Smooth muscle cell (in vitro differentiated cells): ENCODE measurements around the gene ERC2. TPM values are rescaled to one million over a fixed set of nuclear protein-coding genes. Genes with fewer than 3 reads are reported as not detected.

Source experiments
- DNase-seq: peaks from one replicate; lab custom pipeline; 2025; ENCODE audit not compliant: unreplicated experiment; lab: John Stamatoyannopoulos, UW
- H2AFZ ChIP-seq: fragments of 200-600 bp; sonication (generic); 2 replicates; pipeline ENCODE4 v1.6.0; 2016; ENCODE audit warnings: antibody characterized with exemption, low read depth, mild to moderate bottlenecking
- H3F3A ChIP-seq: fragments of 200-600 bp; sonication (generic); 2 replicates; pipeline ENCODE4 v1.6.0; 2017; ENCODE audit warnings: antibody characterized with exemption, low read depth
- H3K27ac ChIP-seq: fragments of 200-600 bp; sonication (generic); 2 replicates; pipeline ENCODE4 v1.5.1; 2016; ENCODE audit warnings: low read depth, mild to moderate bottlenecking
- H3K27me3 ChIP-seq: fragments of 200-600 bp; sonication (generic); 2 replicates; pipeline ENCODE4 v1.6.1; 2016; ENCODE audit warnings: low read depth, mild to moderate bottlenecking
- H3K36me3 ChIP-seq: fragments of 200-600 bp; sonication (generic); 2 replicates; pipeline ENCODE4 v1.5.1; 2016; ENCODE audit warnings: low read depth
- H3K4me1 ChIP-seq: fragments of 200-600 bp; sonication (generic); 2 replicates; pipeline ENCODE4 v1.5.1; 2016; ENCODE audit warnings: low read depth
- H3K4me2 ChIP-seq: fragments of 200-600 bp; sonication (generic); 2 replicates; pipeline ENCODE4 v1.6.0; 2016; ENCODE audit warnings: mild to moderate bottlenecking
- H3K4me3 ChIP-seq: fragments of 200-600 bp; sonication (generic); 2 replicates; pipeline ENCODE4 v1.5.1; 2016; ENCODE audit warnings: mild to moderate bottlenecking
- H3K79me2 ChIP-seq: fragments of 200-600 bp; sonication (generic); 2 replicates; pipeline ENCODE4 v1.6.0; 2016; ENCODE audit warnings: low read depth, mild to moderate bottlenecking
- H3K9ac ChIP-seq: fragments of 200-600 bp; sonication (generic); 2 replicates; pipeline ENCODE4 v1.6.0; 2016; ENCODE audit warnings: low read depth
- H3K9me3 ChIP-seq: fragments of 200-600 bp; sonication (generic); replicated peaks from 2 replicates; pipeline ENCODE4 v1.5.1; 2016; ENCODE audit warnings: low read depth
- H4K20me1 ChIP-seq: fragments of 200-600 bp; sonication (generic); 2 replicates; pipeline ENCODE4 v1.6.0; 2016; ENCODE audit warnings: low read depth
- CTCF ChIP-seq: fragments of 200-600 bp; sonication (generic); IDR thresholded peaks from 2 replicates; pipeline ENCODE4 v1.5.1; 2017; ENCODE audit warnings: borderline replicate concordance, mild to moderate bottlenecking, antibody characterized with exemption; ENCODE audit not compliant: insufficient read depth, poor library complexity, severe bottlenecking
- WGBS: methylation state at CpG from one replicate; pipeline ENCODE4 v1.1.7; 2016; ENCODE audit warnings: low lambda C conversion rate; 5-methylcytosine and 5-hydroxymethylcytosine counted together
- polyA plus RNA-seq: library from polyadenylated mRNA; unstranded; fragments of >200 nt; fragmentation: Nextera tagmentation; extraction: Ambion mirVana; gene quantifications from 2 replicates; pipeline ENCODE4 v1.2.1, GENCODE V29; 2016
- total RNA-seq: library from RNA; depleted of rRNA; stranded (reverse); fragments of >200 nt; gene quantifications from 2 replicates; pipeline ENCODE4 v1.2.3, GENCODE V29; 2014

ERC2 gene
- total and polyA plus RNA-seq, 2 experiments from 2014 or later = 1.1 TPM; not detected in 1

- no peak overlapping the region for H3K4me3 ChIP-seq
- DNase-seq = no peak
- TF ChIP-seq CTCF = no peak
These were observed 833.9 kb downstream of the ERC2 start for GRCh38 chr3:55634345-55634744.

GRCh38 chr3:55633333-55633732, 834.9 kb downstream of the ERC2 start:
- peaks cover 5% of the 10 kb centered on the region for H3F3A ChIP-seq
- TF ChIP-seq CTCF = no peak
- no peaks in the 10 kb centered on the region for H3K27me3 ChIP-seq
- WGBS = 87% methylated on average over 2 of the region's 2 CpGs
- H3K27ac ChIP-seq = no peak overlapping the region
- no peak overlapping the region for H2AFZ ChIP-seq
- H3K79me2 ChIP-seq = no peaks in the 10 kb centered on the region
- no peaks in the 10 kb centered on the region for H3K9me3 ChIP-seq
- DNase-seq = no peak
- no peak overlapping the region for H3K4me2 ChIP-seq
- no peak overlapping the region for H3K9ac ChIP-seq
- no peaks in the 10 kb centered on the region for H4K20me1 ChIP-seq
- no peaks in the 10 kb centered on the region for H3K36me3 ChIP-seq
- H3K4me3 ChIP-seq = no peak overlapping the region
- peaks cover 7% of the 10 kb centered on the region for H3K4me1 ChIP-seq

More at GRCh38 chr3:55634345-55634744, 833.9 kb downstream of the ERC2 start:
- H3K9ac ChIP-seq = no peak overlapping the region
- no peaks in the 10 kb centered on the region for H3K9me3 ChIP-seq
- no peaks in the 10 kb centered on the region for H3K36me3 ChIP-seq
- no peak overlapping the region for H2AFZ ChIP-seq
- H3F3A ChIP-seq = peaks cover 5% of the 10 kb centered on the region
- H3K79me2 ChIP-seq = no peaks in the 10 kb centered on the region
- peak overlapping the region; percentile 62 for H3K4me2 ChIP-seq
- H3K4me1 ChIP-seq = peaks cover 7% of the 10 kb centered on the region
- peak overlapping the region; percentile 67 for H3K27ac ChIP-seq
- no peaks in the 10 kb centered on the region for H3K27me3 ChIP-seq
- H4K20me1 ChIP-seq = no peaks in the 10 kb centered on the region
- 19% methylated on average over 6 of the region's 6 CpGs for WGBS

GRCh38 chr3:55631766-55632331, 836.4 kb downstream of the ERC2 start:
- Histone ChIP-seq H3K9ac (no peak overlapping the region), H3K27ac (no peak overlapping the region), H3K4me2 (no peak overlapping the region), H3K27me3 (no peaks in the 10 kb centered on the region), H2AFZ (no peak overlapping the region), H3K9me3 (no peaks in the 10 kb centered on the region), H3F3A (peaks cover 5% of the 10 kb centered on the region), H3K4me3 (no peak overlapping the region), H3K79me2 (no peaks in the 10 kb centered on the region), H3K4me1 (peaks cover 7% of the 10 kb centered on the region), H3K36me3 (no peaks in the 10 kb centered on the region), H4K20me1 (no peaks in the 10 kb centered on the region)
- DNase-seq = no peak
- TF ChIP-seq CTCF = no peak
- WGBS = 96% methylated on average over 1 of the region's 1 CpG

GRCh38 chr3:55630921-55631299, 837.4 kb downstream of the ERC2 start:
- peaks cover 7% of the 10 kb centered on the region for H3K4me1 ChIP-seq
- H3K27me3 ChIP-seq = no peaks in the 10 kb centered on the region
- no peak for DNase-seq
- H2AFZ ChIP-seq = no peak overlapping the region
- no peak overlapping the region for H3K4me2 ChIP-seq
- H3K27ac ChIP-seq = no peak overlapping the region
- no peak overlapping the region for H3K9ac ChIP-seq
- H3K4me3 ChIP-seq = no peak overlapping the region
- WGBS = 73% methylated on average over 1 of the region's 1 CpG
- H3K36me3 ChIP-seq = no peaks in the 10 kb centered on the region
- no peaks in the 10 kb centered on the region for H3K79me2 ChIP-seq
- no peak for TF ChIP-seq CTCF
- H3F3A ChIP-seq = peaks cover 5% of the 10 kb centered on the region
- no peaks in the 10 kb centered on the region for H3K9me3 ChIP-seq
- H4K20me1 ChIP-seq = no peaks in the 10 kb centered on the region
